Stimulated activated CD8-positive, alpha-beta memory T cell treated with anti-CD3 and anti-CD28 coated beads, Interleukin-7, amount 100 ng/mL, for 24 hours (primary cell): ENCODE results near the gene P2RY13.

Experiments
- DNase-seq: peaks from one replicate; pipeline ENCODE4 v3.0.0-alpha.2; 2020; ENCODE audit warnings: low read depth

The P2RY13 gene

DNA sequence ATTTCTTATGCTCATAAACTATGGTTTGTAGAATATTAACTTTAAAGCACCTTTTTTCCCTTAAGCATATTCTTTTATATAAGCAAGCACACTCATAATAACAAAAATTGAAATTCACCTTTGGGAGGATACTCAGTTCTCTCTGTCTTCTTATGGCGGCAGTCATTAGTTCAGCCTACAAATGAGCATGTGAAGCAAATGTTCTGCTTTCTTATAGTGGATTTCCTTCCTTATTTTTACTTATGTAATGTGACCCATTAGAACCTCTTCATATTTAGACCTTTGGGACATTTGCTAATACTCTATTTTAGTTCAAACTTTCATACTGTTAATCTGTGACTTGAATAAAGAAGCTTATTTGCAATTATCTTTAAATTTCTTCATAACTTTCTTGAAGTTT is at the start of gene P2RY13:
Gene P2RY13 (minus strand): TSS at position 187 of the 400 bp plus-strand sequence. CDS start 21 bp downstream, at position 166.
- DNase-seq = no peak

DNA sequence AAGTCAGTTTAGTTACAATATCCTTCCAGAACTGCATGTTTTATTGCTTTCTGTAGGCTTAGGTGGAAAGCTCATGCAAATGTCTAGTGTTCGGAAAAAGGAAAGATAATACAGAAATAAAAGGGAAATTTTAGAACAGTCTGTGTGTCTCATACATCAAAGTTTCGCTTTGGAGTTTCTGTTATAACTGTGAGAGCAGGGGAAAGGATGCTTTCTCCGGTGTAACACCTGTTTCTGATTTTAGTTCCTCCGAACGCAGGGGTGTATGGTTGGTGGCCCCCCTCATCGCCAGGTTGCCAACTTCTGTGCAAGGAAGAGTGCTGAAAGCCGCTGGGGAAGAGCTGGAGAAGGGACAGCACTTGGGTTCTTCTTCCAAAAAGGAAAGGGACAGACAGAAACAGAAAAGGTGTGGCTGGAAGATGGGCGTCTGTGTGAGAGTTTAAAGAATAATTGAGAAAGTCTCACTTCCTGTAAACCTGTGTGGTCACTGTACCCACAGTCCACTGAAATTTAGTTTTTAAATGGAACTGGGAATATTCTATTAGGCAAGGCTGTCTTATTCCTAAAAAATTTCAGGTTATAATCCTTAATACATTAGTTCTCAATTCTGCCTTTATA is 48.5 kb upstream of the P2RY13 start:
- DNase-seq = no peak

GRCh38 chr3:151372063-151372820 is 42.9 kb upstream of the P2RY13 start:
- DNase-seq = no peak

GRCh38 chr3:151371526-151371925 is 42.2 kb upstream of the P2RY13 start:
- no peak for DNase-seq

GRCh38 chr3:151367448-151367847 is 38.1 kb upstream of the P2RY13 start:
- DNase-seq = no peak

- DNase-seq = no peak
Measured at GRCh38 chr3:151366993-151367392, 37.6 kb upstream of the P2RY13 start.

GRCh38 chr3:151362751-151363174 is 33.4 kb upstream of the P2RY13 start:
- DNase-seq = no peak

DNA sequence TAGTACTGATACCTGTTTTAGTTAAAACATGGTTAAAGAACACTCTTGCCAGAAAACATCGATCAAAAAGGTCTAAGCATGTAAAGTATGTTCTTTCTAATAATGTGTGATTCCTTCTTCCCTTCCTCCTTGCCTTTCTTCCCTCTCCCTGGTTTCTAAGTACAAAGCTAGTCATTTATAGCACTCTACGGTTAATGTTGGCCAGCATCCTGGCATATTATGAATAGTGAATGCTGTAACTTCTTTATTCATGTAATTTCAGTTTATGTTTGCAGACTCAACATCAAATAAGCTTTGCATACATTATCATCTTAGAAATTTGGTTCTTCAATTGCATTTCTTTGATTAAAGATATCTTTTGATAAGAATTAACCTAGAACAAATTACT is 28.1 kb upstream of the P2RY13 start:
- DNase-seq = no peak

GRCh38 chr3:151356794-151357462 is 27.6 kb upstream of the P2RY13 start:
- DNase-seq = no peak

- no peak for DNase-seq
Measured at GRCh38 chr3:151351648-151352047, 22.3 kb upstream of the P2RY13 start.

GRCh38 chr3:151351219-151351618 is 21.9 kb upstream of the P2RY13 start:
- DNase-seq = no peak

DNA sequence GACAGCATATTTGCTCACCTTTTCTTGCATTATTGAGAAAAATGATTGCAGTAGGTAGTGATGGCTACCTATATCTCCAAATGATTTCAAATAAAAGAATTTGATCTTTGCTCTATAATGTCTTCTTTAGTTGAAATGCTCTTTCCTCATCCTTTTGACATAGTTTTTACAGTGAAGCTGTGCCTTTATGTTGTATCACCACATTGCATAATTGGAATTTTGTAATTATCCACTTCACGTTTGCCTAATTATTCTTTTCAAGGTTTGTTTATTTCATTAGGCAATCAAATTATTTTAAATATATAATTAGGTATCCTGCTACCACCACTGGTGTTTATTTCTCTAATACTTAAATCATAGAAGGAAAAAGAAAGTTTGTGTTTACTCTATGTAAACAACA is 21.3 kb upstream of the P2RY13 start:
- no peak for DNase-seq

DNA sequence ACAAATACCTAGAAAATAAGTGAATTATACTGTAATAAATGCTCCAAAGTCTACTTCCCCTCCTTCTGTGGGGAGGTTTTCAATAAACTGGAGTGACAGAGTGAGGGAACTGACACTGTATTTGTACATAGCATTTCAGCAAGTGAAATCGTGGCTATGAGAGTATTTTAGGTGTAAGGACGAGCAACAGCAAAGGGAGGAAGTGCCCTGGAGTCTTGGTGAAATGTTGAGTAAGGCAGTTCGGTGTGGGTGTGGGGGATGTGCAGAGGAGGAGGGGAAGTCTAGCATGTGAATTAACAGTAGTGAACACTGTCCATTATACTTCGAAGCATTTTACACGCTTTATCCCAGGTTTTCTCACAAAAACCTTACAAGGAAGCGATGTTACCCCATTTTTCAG is 18.1 kb upstream of the P2RY13 start:
- no peak for DNase-seq

- no peak for DNase-seq
Measured at GRCh38 chr3:151346292-151346691, 16.9 kb upstream of the P2RY13 start.

- no peak for DNase-seq
Measured at GRCh38 chr3:151345859-151346258, 16.5 kb upstream of the P2RY13 start.

DNA sequence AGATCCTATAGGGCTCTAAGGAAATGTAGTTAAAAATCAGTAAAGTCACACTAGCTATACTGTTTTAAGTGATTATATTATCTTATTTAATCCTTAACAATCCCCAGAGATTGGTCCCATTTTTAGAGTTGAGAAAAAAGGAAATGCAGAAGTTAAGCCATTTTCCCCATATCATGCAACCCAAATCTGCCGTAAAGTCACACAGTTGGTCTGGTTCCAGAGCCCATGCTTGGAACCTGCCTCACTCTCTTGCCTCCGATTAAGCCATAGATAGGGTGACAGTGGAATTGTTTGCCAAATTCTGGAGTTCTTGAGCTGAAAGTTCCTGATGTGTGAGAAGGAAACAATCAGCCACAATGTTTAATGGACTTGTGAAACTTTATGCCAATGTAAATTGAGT is 2.3 kb upstream of the P2RY13 start:
- DNase-seq = no peak

- DNase-seq = no peak
Measured at GRCh38 chr3:151330899-151331298, 1.6 kb upstream of the P2RY13 start.

- no peak for DNase-seq
Measured at GRCh38 chr3:151330379-151330778, 1.0 kb upstream of the P2RY13 start.

DNA sequence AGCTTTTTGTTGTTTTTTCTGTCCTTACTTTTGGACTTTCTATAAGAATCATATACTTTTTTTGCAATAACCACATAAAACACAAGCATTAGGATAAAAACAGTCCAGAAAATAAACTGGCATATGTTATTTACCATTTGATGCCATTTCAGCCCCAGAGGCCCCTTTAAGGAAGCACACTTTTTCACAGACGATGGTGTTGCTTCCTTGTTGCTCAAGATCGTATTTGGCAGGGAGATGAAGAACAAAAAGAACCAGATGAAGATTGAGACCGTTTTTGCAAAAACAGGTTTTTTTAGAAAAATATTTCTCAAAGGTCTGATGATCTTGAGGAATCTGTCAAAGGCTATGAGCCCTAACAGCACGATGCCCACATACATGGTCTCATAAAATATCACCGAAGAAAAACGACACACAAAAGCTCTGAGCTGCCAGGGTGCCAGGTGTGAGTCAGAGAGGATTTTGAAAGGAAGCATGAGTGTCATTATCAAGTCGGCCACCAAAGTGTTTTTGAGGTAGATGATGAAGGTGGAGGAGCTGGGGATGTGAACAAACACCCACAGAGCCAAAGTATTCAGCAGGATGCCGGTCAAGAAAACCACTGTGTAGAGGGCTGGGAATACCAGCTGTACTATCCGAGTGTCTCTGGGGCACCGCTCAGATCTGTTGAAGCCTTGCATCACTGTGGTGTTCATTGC is 902 bp downstream of the P2RY13 start:
- no peak for DNase-seq

DNA sequence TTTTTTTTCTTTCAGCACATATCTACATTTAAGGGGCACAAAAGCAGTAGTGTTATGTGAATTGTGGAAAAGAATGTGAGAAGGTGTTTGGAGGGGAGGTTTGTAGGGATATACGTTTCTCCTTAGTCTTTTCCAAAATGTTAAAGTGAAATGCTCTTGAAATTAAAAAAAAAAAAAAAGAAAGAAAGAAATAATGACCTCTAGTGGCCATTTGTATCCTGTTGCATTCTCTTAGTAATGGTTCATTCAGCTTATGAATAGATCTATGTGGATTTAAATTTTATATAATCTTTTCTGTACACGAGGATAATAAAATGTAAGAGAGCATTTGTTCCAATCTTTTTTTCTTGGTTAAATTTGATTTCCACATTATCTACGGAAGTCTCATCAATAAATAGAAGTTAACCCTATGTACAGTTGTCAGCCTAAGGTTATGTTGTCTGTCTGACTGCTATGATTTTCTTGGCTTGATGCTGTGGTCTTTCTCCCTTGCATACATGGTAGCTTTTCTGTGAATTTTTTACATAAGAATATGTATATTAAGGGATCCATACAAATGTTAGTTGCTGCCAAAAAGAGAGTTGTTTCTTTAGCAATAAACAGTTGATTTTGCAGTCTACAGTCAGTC is 1.7 kb downstream of the P2RY13 start:
- DNase-seq = no peak

DNA sequence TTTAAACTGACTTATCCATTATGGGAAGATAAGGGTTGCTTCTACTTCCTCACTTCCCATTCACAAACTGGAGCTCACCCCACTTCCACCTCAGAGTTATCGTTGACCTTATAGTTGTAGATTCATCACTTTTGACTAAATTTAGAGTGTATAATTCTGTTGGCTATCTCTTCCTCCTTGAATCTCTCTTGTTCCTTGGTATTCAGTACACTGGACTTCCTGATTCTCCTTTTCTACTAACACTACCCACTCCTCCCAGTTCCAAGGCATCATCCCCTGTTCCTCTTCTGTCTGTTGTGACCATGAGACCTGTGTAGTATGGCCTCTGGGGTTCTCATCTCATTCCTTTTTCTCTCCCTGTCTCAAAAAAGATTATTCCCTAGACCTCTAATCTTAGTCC is 6.8 kb downstream of the P2RY13 start:
- DNase-seq = no peak

DNA sequence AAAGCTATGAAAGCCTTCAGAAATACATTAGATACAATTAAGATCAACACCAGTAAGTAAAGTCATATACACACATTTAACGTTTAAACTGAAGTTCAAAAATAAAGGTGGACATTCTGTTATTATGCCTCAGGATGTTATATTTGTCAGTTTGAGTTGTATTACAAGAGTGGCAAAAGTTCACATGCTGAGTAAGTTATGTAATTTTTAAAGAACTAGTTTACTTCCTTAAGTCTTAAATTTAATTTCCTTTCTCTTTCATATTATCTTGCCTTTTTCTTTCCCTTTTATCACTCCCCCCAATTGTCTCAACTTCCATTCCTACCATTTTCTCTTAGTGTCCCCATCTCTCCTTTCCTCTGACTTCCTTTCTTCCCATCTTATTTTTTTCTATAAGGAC is 7.8 kb downstream of the P2RY13 start:
- DNase-seq = no peak
